ENCODE results near the gene MAF. TPM values are rescaled to one million over a fixed set of nuclear protein-coding genes. Genes with fewer than 3 reads are reported as not detected.

The MAF gene
- total RNA-seq, 1 donor from 2014 or later, result 26.8 TPM

- DNase-seq, result no peak
Measured at GRCh38 chr16:79587897-79588296, 12.6 kb downstream of the MAF start.

GRCh38 chr16:79587296-79587695 is 13.2 kb downstream of the MAF start:
- DNase-seq, result no peak

- DNase-seq, result no peak
Measured at GRCh38 chr16:79582789-79583188, 17.7 kb downstream of the MAF start.

GRCh38 chr16:79580453-79581191 is 19.9 kb downstream of the MAF start:
- DNase-seq, result no peak

- no peak for DNase-seq
Measured at GRCh38 chr16:79576602-79577001, 23.9 kb downstream of the MAF start.

- DNase-seq, result no peak
Measured at GRCh38 chr16:79573884-79574283, 26.7 kb downstream of the MAF start.

- DNase-seq, result no peak
Measured at GRCh38 chr16:79573071-79573470, 27.5 kb downstream of the MAF start.

- DNase-seq, result no peak
Measured at GRCh38 chr16:79571903-79572535, 28.5 kb downstream of the MAF start.

GRCh38 chr16:79571065-79571902 is 29.3 kb downstream of the MAF start:
- DNase-seq, result no peak

- no peak for DNase-seq
Measured at GRCh38 chr16:79564671-79565107, 35.8 kb downstream of the MAF start.

- no peak for DNase-seq
Measured at GRCh38 chr16:79563921-79564320, 36.6 kb downstream of the MAF start.

GRCh38 chr16:79562166-79562823 is 38.2 kb downstream of the MAF start:
- no peak for DNase-seq

- no peak for DNase-seq
Measured at GRCh38 chr16:79561729-79562128, 38.8 kb downstream of the MAF start.

GRCh38 chr16:79560923-79561322 is 39.6 kb downstream of the MAF start:
- no peak for DNase-seq

- no peak for DNase-seq
Measured at GRCh38 chr16:79560318-79560717, 40.2 kb downstream of the MAF start.

- DNase-seq, result no peak
Measured at GRCh38 chr16:79559532-79559931, 41.0 kb downstream of the MAF start.

- DNase-seq, result no peak
Measured at GRCh38 chr16:79557421-79557820, 43.1 kb downstream of the MAF start.

GRCh38 chr16:79554912-79555311 is 45.6 kb downstream of the MAF start:
- no peak for DNase-seq

GRCh38 chr16:79550373-79550772 is 50.2 kb downstream of the MAF start:
- DNase-seq, result no peak

GRCh38 chr16:79547085-79547484 is 53.5 kb downstream of the MAF start:
- no peak for DNase-seq
